Esophagus squamous epithelium (tissue), 4 donors: Measurements from ENCODE around the gene SETBP1.

ENCODE experiments used
- POLR2A ChIP-seq, 4 donors: fragments of 450-650 bp; IDR thresholded peaks; one replicate each; pipeline ENCODE4 v1.6.1; 2017; ENCODE audit warnings: antibody characterized with exemption in 4 of 4, mild to moderate bottlenecking in 4 of 4, moderate library complexity in 3 of 4
- TF ChIP-seq, protein P1 (sequence below), 6 experiments: fragments of 450-650 bp in 4 of 6; fragments of 200-600 bp in 2 of 6; sonication (generic) in 2 of 6; IDR thresholded peaks; one replicate each; pipeline ENCODE4 v1.5.1; 2016 to 2019; ENCODE audit warnings: antibody characterized with exemption in 6 of 6, mild to moderate bottlenecking in 4 of 6, moderate library complexity in 4 of 6

DNA sequence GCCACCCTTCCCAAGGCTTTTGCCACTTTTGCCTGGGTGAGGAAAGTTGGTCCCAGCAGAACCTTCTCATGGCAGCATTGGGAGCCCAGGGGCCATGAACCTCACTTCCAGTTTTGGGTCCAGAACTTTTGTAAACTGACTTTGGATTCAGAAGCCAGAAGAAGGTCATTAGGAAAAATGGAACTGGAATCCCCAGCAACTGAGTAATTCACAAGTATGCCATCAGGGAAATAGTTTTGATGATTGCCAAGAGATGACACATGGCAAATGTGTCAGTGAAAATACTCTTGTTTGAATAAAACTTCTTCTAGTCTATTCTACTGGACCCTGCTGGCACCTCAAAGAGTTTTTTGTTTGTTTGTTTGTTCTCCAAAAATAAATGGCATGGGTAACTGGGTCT is 203.7 kb downstream of the SETBP1 start:
- TF ChIP-seq, protein P1, sequence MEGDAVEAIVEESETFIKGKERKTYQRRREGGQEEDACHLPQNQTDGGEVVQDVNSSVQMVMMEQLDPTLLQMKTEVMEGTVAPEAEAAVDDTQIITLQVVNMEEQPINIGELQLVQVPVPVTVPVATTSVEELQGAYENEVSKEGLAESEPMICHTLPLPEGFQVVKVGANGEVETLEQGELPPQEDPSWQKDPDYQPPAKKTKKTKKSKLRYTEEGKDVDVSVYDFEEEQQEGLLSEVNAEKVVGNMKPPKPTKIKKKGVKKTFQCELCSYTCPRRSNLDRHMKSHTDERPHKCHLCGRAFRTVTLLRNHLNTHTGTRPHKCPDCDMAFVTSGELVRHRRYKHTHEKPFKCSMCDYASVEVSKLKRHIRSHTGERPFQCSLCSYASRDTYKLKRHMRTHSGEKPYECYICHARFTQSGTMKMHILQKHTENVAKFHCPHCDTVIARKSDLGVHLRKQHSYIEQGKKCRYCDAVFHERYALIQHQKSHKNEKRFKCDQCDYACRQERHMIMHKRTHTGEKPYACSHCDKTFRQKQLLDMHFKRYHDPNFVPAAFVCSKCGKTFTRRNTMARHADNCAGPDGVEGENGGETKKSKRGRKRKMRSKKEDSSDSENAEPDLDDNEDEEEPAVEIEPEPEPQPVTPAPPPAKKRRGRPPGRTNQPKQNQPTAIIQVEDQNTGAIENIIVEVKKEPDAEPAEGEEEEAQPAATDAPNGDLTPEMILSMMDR (IDR thresholded peaks at IDR 0.05): no peak
- no peak for TF ChIP-seq POLR2A (IDR thresholded peaks at IDR 0.05)
